Parathyroid adenoma (tissue), 2 donors: ENCODE results near the gene MRPL2.
A peak's percentile ranks its signal among the peaks of the same experiment; 100 is the strongest.

ENCODE experiments used
- H2AFZ ChIP-seq: fragments of 300-600 bp; sonication (generic); one replicate; pipeline ENCODE4 v1.7.0; 2017; ENCODE audit warnings: antibody characterized with exemption, mild to moderate bottlenecking
- H3K27ac ChIP-seq: fragments of 300-600 bp; sonication (generic); one replicate; pipeline ENCODE4 v1.7.0; 2017
- H3K27me3 ChIP-seq: fragments of 300-600 bp; sonication (generic); one replicate; pipeline ENCODE4 v1.7.0; 2017; ENCODE audit warnings: low read length; ENCODE audit not compliant: control insufficient read depth, insufficient read depth
- H3K36me3 ChIP-seq: fragments of 300-600 bp; sonication (generic); one replicate; pipeline ENCODE4 v1.7.0; 2017; ENCODE audit warnings: low read length; ENCODE audit not compliant: control insufficient read depth, insufficient read depth
- H3K4me1 ChIP-seq: fragments of 300-600 bp; sonication (generic); one replicate; pipeline ENCODE4 v1.7.0; 2017; ENCODE audit warnings: control low read depth
- H3K4me2 ChIP-seq: fragments of 300-600 bp; sonication (generic); one replicate; pipeline ENCODE4 v1.7.0; 2017; ENCODE audit warnings: low read length
- H3K4me3 ChIP-seq: fragments of 300-600 bp; sonication (generic); one replicate; pipeline ENCODE4 v1.7.0; 2017; ENCODE audit warnings: low read depth, low read length
- H3K79me2 ChIP-seq: fragments of 300-600 bp; sonication (generic); one replicate; pipeline ENCODE4 v1.7.0; 2017; ENCODE audit warnings: control low read depth
- H3K9ac ChIP-seq: fragments of 300-600 bp; sonication (generic); one replicate; pipeline ENCODE4 v1.7.0; 2017; ENCODE audit warnings: mild to moderate bottlenecking
- H3K9me3 ChIP-seq: fragments of 300-600 bp; sonication (generic); one replicate; pipeline ENCODE4 v1.7.0; 2017; ENCODE audit warnings: low read length; ENCODE audit not compliant: control insufficient read depth
- CTCF ChIP-seq: fragments of 300-600 bp; sonication (generic); IDR thresholded peaks from one replicate; pipeline ENCODE4 v1.7.0; 2017; ENCODE audit warnings: antibody characterized with exemption, mild to moderate bottlenecking
- donor health status: primary hyperparathyroidism.

MRPL2 gene

DNA sequence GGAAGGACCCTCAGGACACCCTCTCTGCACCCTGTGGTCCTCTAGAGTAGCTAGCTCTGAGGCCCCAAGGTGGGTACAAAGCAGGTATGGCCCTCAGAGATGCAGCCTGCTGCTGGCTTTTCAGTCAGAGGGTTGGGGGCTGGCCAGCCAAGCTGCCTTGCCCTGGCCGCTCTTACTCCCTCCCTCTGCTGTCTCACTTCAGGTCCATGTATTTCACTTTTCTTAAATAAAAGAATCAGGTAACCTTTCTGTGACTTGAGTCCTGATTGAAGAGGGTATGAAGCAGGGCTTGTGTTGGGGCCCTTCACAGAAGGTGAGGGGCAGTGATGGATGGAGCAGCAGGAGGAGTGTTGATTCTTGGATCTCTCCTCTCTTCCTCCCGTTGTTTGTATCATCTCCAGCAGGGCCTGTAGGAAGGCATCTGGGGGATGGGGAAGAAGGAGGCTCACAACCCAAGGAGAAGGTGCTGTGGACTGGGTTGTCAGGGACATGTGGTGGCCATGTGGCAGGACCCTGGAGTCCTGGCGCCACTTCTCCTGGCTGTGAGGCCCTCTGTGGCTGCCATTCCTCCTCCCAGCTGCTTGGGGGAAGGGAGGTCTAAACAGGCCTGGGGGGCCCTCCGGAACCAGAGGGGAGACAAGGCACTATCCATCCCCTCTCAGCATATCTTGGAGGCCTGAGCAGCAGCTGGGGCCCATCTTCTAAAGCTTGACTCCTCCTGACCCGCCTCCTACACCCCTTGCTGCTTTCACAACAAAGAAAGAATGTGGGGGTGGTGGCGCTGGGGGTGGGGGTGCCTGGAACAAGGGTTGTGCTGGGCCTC is 15.8 kb upstream of the MRPL2 start:
- Histone ChIP-seq H3K36me3 (no peaks in the 10 kb centered on the region), H3K4me1 (peaks cover 9% of the 10 kb centered on the region), H2AFZ (no peak overlapping the region), H3K4me3 (no peak overlapping the region), H3K27ac (no peak overlapping the region), H3K9me3 (no peaks in the 10 kb centered on the region), H3K27me3 (no peaks in the 10 kb centered on the region), H3K9ac (no peak overlapping the region), H3K79me2 (peaks cover 16% of the 10 kb centered on the region), H3K4me2 (no peak overlapping the region)
- TF ChIP-seq CTCF: no peak

DNA sequence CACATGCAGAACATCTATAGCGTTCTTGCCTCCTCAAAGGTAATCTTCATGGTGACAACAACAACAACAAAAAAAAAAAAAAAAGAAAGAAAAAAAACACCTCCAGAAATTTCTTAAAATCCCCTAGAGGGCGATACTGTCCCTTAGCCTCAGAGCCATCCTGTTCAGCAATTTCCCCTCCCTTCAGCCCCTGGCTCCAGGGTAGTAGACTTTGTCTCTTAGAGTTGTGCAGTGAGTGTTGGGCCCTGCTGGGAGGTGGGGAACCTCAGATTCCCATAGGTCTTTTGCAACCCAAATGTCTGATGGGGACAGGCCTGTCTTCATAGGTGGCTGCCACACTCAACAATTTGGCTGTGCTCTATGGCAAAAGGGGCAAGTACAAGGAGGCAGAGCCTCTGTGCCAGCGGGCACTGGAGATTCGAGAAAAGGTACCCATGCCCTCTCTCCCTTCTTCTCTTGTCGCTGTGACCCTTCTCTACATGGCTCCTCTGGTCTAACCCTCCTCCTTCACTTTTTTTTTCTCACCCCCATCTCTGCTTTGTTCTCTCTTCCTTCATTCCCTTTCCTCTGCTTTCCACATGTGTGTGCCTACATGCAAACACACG is 10.9 kb upstream of the MRPL2 start:
- peak; percentile 50 for TF ChIP-seq CTCF
- Histone ChIP-seq H3K27ac (no peak overlapping the region), H3K27me3 (no peaks in the 10 kb centered on the region), H3K36me3 (no peaks in the 10 kb centered on the region), H3K4me3 (no peak overlapping the region), H3K9ac (no peak overlapping the region), H2AFZ (no peak overlapping the region), H3K79me2 (no peaks in the 10 kb centered on the region), H3K9me3 (no peaks in the 10 kb centered on the region), H3K4me1 (no peaks in the 10 kb centered on the region), H3K4me2 (no peak overlapping the region)

DNA sequence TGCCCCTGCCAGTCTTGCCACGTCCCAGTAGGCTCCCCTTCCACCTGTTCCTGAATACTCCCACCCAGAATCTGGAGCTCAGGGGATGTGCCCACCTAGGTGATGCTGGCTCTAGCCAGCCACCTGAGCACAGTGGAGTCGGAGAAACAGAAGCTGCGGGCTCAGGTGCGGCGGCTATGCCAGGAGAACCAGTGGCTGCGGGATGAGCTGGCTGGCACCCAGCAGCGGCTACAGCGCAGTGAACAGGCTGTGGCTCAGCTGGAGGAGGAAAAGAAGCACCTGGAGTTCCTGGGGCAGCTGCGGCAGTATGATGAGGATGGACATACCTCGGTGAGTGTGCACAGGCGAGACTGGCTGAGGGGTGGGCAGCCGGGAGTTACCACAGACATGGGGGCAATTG is 3.6 kb upstream of the MRPL2 start:
- Histone ChIP-seq H3K27me3 (no peaks in the 10 kb centered on the region), H3K9ac (no peak overlapping the region), H3K27ac (no peak overlapping the region), H3K4me1 (peaks cover 11% of the 10 kb centered on the region), H3K4me2 (no peak overlapping the region), H3K36me3 (no peaks in the 10 kb centered on the region), H3K79me2 (peaks cover 19% of the 10 kb centered on the region), H3K4me3 (no peak overlapping the region), H2AFZ (no peak overlapping the region), H3K9me3 (no peaks in the 10 kb centered on the region)
- no peak for TF ChIP-seq CTCF

- Histone ChIP-seq H3K4me3 (no peak overlapping the region), H3K79me2 (peaks cover 20% of the 10 kb centered on the region), H3K9me3 (no peaks in the 10 kb centered on the region), H3K27ac (no peak overlapping the region), H3K9ac (no peak overlapping the region), H3K27me3 (no peaks in the 10 kb centered on the region), H3K4me2 (no peak overlapping the region), H2AFZ (no peak overlapping the region), H3K36me3 (no peaks in the 10 kb centered on the region), H3K4me1 (peaks cover 11% of the 10 kb centered on the region)
- TF ChIP-seq CTCF: no peak
Measured at GRCh38 chr6:43061861-43062260, 2.6 kb upstream of the MRPL2 start.
